KOPT-K1 (cell line): ENCODE data around the gene FGF18.

Experiments used
- H3K27ac ChIP-seq: fragments of 200-600 bp; sonication (generic); 2 replicates; pipeline ENCODE4 v1.5.1; 2016; ENCODE audit warnings: antibody characterized with exemption, mild to moderate bottlenecking, low read depth, low read length; ENCODE audit not compliant: poor library complexity, severe bottlenecking
- H3K36me3 ChIP-seq: fragments of 200-600 bp; sonication (generic); 2 replicates; pipeline ENCODE4 v1.5.1; 2017; ENCODE audit warnings: antibody characterized with exemption, mild to moderate bottlenecking, low read length, moderate library complexity; ENCODE audit not compliant: insufficient read depth
- H3K9me3 ChIP-seq: fragments of 200-600 bp; sonication (generic); 2 replicates; pipeline ENCODE4 v1.5.1; 2017; ENCODE audit warnings: antibody characterized with exemption, low read length, mild to moderate bottlenecking; ENCODE audit not compliant: insufficient read depth, poor library complexity, severe bottlenecking

The FGF18 gene

DNA sequence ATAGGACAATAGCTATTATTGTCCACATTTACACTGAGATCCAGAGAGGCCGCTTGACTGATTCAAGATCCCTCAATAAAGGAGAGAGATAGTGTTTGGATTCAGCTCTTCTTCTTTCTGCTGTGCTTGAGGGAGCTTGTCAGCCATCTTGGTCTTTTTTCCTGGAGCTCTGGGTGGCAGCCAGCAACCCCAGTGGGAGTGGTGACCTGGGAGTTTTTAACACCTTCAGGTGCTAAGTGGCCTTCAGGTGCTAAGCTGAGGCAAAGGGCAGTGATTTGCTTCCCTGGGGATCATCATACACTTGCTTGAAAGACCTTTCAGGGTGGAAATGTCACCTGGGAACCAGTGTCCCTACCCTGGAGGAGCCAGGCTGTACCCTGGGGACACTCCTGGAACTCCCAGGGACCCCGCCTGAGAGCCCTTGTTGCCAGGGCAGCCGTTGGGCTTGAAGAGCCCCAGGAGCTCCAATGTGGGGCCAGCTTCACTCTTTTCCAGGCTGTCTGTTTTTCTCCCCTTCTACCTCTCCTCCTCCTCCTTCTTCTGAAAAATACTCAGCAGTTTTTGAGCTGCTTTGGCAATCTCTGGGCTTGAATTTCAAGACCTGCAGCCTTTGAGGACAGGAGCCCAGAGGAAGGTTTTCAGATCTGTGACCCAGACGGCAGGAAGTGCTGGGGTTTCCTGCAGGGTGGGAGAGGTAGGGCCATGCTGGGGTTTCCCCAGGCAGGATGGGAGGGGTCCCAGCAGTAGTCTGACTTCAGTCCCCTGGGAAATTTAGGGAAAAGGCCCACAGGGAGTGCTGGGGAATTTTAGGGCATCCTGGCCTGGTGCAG, 59.7 kb downstream of the FGF18 start:
- Histone ChIP-seq H3K9me3 (no peaks in the 10 kb centered on the region), H3K27ac (no peak overlapping the region), H3K36me3 (no peaks in the 10 kb centered on the region)

DNA sequence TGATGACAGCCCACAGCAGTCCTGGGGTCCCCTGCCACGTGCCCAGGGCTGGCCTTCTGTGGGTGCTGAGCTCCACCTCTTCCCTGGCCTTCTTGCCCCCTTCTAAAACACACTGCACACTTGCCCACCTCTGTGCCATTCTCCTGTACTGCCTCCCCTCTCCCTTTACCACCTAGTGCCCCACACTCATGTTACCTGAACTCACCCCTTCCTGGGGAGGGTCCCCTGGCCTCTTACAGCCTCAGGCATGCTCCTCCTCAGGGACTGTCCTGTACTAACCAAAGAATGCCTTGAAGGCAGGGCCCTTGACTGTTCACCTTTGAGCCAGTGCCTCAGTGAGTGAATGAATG, 60.3 kb downstream of the FGF18 start:
- no peak overlapping the region for H3K27ac ChIP-seq
- H3K36me3 ChIP-seq, result no peaks in the 10 kb centered on the region
- H3K9me3 ChIP-seq, result no peaks in the 10 kb centered on the region

DNA sequence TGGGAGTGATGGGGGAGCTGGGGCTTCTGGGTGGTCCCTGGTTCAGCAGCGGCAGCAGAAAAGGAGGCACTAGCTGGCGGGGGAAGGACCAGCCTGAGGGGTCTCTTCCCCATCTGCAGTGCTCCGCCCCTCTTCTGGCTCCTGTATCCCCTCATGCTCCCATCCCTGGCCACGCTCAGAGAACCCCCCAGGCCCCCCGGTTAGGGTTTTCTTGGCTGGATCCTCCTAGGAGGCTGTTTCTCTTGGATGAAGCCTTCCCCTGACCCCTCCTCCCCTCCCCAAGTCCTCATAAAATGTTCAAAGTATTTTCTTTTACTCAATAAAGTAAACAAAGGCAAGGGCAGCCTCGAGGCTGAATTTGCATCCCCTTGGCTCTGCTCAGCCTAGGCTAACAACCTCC, 60.8 kb downstream of the FGF18 start:
- H3K9me3 ChIP-seq, result no peaks in the 10 kb centered on the region
- no peaks in the 10 kb centered on the region for H3K36me3 ChIP-seq
- H3K27ac ChIP-seq, result no peak overlapping the region

DNA sequence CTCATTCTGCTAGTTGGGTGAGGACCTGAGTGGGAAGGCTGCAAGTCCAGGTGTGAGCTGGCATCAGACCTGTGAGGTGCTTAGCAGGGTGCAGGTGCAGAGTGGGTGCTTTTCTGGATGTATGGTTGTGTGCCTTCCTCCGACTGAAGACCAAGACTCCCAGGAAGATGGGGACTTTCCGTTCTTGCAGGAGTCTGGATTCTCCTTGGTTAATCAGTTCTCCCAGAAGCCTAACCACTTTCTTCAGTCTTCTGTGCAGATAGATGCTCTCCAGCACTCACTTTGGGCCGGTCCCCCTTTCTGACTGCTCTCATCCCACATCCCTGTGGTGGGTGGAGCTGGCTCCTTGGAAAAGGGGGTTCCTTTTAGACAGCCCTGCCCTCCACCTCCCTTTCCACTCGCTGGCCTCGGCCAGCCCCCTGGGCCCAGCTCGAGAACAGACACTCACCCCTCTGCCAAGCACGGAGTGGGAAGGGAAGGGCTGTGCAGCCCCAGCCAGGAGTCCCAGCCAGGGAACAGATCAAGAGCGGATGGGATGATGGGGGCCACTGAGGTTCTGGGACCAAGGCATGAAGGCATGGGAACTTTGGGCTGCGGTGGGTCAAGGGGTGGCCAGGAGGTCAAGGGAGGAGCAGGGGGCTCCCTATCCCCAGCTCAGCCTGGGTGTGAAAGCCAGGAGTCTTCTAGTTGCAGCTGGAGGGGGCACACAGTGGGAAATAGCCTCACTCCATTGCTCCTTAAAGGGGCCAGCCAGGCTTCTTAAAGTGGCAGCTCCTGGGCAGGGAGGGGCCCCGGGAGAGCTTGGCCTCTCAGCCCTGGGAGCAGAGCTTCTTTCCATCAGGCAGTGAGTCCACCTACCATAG, 62.4 kb downstream of the FGF18 start:
- no peak overlapping the region for H3K27ac ChIP-seq
- no peaks in the 10 kb centered on the region for H3K9me3 ChIP-seq
- H3K36me3 ChIP-seq, result no peaks in the 10 kb centered on the region

DNA sequence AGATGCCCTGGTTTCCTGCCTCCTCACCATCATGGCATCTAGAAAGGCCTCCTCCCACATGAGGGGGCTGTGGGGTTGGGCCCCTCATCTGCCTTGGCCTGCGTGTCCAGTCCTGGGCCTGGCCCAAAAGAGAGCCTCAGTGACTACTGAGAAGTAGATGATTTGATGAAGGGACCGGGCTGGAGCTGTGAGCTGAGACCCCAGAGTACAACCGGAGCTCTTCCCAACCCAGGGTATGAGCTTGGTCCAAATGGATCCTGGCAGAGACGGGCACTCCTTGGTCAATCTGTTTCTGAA, 62.9 kb downstream of the FGF18 start:
- H3K36me3 ChIP-seq, result no peaks in the 10 kb centered on the region
- no peak overlapping the region for H3K27ac ChIP-seq

DNA sequence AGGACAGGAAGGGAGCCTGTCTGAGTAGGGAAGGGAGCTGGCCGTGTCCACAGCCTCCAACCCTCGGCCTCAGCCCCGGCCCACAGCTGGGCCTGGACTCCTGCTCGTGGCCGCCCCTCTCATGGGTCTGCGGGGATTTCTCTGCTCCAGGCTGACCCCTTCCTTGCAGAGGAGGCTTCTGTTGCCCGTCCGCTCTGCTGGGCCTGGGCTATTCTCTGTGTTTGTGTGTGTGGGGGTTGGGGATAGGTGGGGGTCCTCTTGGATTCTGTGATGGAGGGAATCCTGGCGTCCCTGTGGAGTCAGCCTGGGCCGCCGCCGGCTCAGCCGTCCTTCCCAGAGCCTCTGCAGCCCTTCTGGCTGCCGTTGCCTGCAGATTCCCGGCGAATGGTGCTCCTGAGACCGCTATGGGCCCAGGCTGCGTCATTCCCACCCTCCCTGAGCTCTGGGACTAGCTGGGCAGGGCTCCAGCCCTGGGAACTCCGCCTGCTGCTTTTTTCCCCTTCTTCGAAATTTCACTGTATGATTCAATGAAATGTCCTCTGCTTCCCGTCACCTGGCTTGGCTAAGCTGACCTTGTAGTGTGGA, 64.2 kb downstream of the FGF18 start:
- Histone ChIP-seq H3K27ac (no peak overlapping the region), H3K36me3 (no peaks in the 10 kb centered on the region)

More for the DNA sequence above, 62.9 kb downstream of the FGF18 start:
- H3K9me3 ChIP-seq, result no peaks in the 10 kb centered on the region

DNA sequence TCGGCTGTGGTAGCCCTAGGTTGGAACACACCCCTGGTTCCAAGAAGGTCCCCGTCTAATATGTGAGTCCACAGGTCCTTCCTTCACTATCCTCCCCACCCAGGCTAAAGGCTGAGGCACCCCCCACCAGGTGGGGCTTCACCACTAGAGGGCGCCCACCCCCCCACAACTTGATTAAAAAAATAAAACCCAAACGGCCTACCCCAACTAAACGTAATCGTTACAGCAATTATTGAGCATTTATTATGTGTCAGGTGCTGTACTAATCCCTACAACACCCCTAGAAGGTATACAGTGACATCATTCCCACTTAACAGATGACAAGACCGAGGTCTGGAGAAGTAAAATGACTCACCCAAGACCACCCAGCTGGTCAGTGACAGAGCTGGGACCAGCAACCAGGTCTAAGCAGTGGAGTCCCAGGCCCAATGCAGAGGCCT, 65.0 kb downstream of the FGF18 start:
- Histone ChIP-seq H3K9me3 (no peaks in the 10 kb centered on the region), H3K27ac (no peak overlapping the region), H3K36me3 (no peaks in the 10 kb centered on the region)

More for the DNA sequence above, 64.2 kb downstream of the FGF18 start:
- no peaks in the 10 kb centered on the region for H3K9me3 ChIP-seq

DNA sequence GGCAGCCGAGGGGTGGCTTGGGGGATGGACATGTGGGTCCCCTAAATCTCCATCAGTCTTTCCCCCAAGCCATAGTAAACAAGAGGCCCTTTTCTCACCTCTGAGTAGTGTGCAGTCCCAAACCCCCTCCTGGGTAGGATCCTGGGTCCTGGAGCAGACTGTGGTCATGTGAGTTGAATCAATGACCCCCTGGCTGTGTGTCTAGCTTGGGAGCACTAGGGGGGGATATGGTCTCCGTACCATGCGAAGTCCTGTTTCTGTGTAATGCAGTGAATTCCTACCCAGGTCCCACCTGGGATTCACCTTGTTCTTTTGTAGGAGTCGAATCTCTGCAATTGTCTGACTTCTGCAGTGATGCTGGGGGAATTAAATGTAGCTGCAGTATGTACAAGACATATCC, 66.2 kb downstream of the FGF18 start:
- H3K9me3 ChIP-seq, result no peaks in the 10 kb centered on the region
- H3K27ac ChIP-seq, result no peak overlapping the region
- no peaks in the 10 kb centered on the region for H3K36me3 ChIP-seq

DNA sequence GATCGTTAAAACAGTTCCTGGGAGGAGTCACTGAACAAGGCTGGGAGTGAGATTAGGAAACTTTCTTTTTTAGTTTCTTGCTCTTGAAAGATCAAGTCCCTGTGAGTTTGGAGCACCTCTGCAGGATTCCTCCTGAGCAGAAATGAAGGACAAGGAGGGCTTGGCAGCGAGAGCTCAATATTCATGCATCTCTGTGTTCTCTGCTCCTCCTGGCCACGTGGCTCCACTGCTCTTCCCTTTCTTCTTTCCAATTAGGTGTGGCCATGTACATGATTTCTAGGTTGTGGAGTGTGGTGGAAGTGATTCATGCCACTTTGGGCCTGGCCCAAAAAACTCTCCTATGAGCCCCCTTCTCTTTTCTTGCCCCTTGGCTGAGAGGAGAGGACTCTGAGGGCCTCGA, 67.2 kb downstream of the FGF18 start:
- Histone ChIP-seq H3K9me3 (no peaks in the 10 kb centered on the region), H3K36me3 (no peaks in the 10 kb centered on the region), H3K27ac (no peak overlapping the region)

DNA sequence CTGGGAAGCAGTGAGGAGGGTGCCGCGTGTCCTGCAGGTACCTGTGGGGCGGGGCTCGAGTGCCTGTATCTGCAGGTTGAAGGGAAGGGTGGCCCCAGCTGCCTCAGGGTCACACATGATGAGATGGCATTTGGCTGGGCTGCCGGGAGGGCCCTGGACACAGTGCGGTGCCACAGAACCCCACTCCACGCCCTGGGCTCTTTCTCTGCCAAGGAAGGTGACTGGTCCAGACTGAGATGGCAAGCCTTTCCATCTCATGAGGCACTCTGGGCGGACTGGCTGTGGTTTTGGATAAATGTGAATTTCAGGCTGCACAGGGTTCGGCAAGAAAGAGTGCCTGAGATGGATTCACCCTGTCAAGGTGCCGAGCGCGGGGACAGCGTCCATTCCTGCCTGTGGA, 69.4 kb downstream of the FGF18 start:
- Histone ChIP-seq H3K27ac (no peak overlapping the region), H3K9me3 (no peaks in the 10 kb centered on the region), H3K36me3 (no peaks in the 10 kb centered on the region)

DNA sequence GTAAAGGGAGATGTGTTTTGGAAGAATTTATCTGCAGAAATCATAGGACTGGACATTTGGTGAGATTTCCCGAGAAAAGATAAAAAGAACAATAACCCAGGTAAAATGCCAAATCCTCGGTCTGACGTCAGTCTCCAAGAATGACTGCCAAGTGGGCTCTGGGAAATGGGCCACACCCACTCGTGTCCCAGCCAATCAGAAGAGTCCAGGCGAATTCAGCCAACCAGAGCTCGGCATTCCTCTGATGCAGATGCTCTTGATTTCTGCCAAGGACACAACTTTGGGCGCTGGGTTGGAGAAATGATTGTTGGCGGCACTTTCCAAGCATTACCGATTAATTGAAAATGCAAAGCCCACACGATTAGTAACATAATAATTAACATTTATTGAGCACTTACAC, 73.3 kb downstream of the FGF18 start:
- no peaks in the 10 kb centered on the region for H3K9me3 ChIP-seq
- no peaks in the 10 kb centered on the region for H3K36me3 ChIP-seq
- no peak overlapping the region for H3K27ac ChIP-seq

DNA sequence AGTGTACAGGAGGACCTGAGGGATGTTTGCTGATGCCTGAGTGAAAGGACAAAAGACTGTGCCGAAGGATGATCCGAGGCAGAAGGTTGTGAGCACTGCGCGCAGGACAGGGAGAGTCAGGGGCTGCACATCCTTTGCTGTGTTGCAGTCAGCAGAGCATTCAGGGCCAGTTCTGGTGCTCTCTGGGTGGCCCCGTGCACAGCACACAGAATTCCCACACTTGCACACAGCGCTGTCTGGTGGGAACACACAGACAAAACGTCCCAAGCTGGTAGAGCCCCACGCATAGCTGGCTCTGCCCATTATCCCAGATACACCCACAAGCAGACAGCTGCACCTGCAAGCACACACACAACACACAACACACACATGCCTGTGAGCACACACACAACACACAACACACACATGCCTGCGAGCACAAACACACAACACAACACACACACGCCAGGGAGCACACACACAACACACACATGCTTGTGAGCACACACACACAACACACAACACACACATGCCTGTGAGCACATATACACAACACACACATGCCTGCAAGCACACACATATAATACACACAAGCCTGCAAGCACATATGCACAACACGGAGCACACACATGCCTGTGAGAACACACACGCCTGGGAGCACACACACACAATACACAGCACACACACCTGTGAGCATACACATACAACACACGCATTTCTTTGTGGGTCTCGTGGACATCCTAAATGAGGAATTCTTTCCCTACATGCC, 74.4 kb downstream of the FGF18 start:
- Histone ChIP-seq H3K36me3 (no peaks in the 10 kb centered on the region), H3K27ac (no peak overlapping the region), H3K9me3 (no peaks in the 10 kb centered on the region)

DNA sequence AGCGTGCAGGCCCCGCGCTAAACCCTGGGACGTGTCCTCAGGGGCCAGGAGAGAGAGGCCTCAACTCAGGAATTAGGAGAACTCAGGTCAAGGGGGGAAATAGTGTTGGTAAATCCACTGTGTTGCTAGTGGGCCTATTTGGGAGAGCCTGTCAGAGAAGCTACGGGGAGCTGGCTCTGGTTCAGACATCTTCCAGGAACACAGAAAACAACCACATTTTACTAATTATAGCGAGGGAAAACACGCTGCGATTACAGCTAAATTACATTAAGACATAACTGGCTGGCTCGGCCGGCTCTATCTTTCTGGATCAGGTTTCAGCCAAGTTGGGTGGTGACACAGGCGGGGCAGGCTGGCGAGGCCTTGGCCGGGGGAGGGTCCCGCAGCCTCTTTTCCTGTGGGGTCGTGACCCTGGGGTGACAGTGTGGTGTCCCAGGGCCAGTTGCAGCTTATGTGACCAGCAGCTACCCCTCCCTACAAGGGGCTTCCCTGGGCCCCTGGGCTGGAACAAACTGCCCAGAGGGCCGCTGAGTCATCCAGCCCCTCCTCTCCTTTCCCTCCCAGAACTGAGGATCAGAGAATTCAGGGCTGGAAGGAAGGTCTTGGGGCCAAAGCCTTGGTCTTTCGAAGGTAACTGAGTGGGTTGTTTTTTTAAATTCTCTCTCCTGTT, 75.1 kb downstream of the FGF18 start:
- no peaks in the 10 kb centered on the region for H3K9me3 ChIP-seq
- H3K27ac ChIP-seq, result no peak overlapping the region
- no peaks in the 10 kb centered on the region for H3K36me3 ChIP-seq

DNA sequence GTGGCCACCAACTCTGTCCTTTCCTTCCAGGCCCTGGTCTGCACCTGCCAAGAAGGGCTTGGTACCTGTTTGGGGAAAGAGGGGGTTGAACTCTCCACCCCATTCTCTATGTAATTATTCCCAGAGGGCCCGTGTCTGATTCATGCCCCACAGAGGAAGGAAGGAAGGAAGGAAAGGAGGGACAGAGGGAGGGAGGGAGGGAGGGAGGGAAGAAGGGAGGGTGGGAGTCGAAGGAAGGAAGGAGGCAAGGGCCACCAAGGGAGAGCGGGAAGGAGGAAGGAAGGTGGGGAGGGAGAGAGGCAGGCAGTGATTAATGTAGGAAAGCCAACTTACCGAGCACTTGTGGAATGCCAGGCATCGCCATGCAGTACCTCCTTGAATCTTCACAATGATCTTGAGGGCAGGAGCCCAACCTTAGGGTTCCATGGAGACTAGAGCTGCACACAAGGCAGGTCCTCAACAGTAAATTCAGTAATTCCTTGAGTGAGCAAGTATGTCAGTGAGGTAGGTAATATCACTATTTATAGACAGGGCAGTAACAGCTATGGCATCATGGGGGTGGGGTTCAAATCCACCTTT, 75.8 kb downstream of the FGF18 start:
- Histone ChIP-seq H3K9me3 (no peaks in the 10 kb centered on the region), H3K36me3 (no peaks in the 10 kb centered on the region), H3K27ac (no peak overlapping the region)
